ENCODE results near the gene ITGAL. TPM values are rescaled to one million over a fixed set of nuclear protein-coding genes. Genes with fewer than 3 reads are reported as not detected.

ITGAL gene
- total RNA-seq, 1 experiment from 2014 or later, result not detected

GRCh38 chr16:30515275-30515674 is 42.7 kb downstream of the ITGAL start:
- Mint-ChIP-seq H3K4me3 (ENCODE audit: unreplicated experiment) (no peak overlapping the region), H3K4me1 (ENCODE audit: insufficient read depth, unreplicated experiment) (no peaks in the 10 kb centered on the region), H3K36me3 (ENCODE audit: insufficient read depth, unreplicated experiment) (no peaks in the 10 kb centered on the region), H3K9me3 (ENCODE audit: unreplicated experiment) (no peaks in the 10 kb centered on the region), H3K27me3 (ENCODE audit: insufficient read depth, unreplicated experiment) (no peaks in the 10 kb centered on the region), H3K27ac (ENCODE audit: low read depth, unreplicated experiment) (no peak overlapping the region)
- ChIA-PET POLR2A (interaction anchor here (0.6 kb wide), 1 partner anchor 181 kb away, joined by 3 read pairs; no protein-coding TSS in a partner anchor), CTCF (interaction anchor here (0.6 kb wide), 1 partner anchor 12 kb away, joined by 3 read pairs; no protein-coding TSS in a partner anchor)
- intact Hi-C loops (cut with micrococcal nuclease), result no loop called here
- TF ChIP-seq CTCF (IDR thresholded peaks at IDR 0.05; ENCODE audit: unreplicated experiment), result no peak
- no peak for DNase-seq (ENCODE audit: unreplicated experiment)
- no TSS peak for BruUV-seq (replicated peaks)

DNA sequence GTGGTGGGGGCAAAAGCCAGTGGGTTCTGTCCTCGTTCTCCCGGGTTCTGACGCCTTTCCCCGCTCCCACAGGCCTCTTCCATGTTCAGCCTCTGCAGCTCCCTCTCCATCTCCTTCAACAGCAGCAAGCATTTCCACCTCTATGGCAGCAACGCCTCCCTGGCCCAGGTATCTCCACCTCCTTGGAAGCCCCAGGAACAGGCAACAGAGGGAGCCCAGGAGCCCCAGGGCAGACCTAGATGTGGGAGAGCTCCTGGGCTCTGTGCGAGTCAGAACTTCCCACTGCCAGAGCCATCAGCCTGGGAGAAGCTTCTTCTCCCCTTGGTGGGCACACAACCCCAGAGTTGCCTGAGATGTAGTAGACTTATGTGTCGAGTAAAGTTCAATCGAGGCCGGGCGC is 46.0 kb downstream of the ITGAL start:
- no peak for TF ChIP-seq CTCF (IDR thresholded peaks at IDR 0.05; ENCODE audit: unreplicated experiment)
- Mint-ChIP-seq H3K27ac (ENCODE audit: low read depth, unreplicated experiment) (no peak overlapping the region), H3K9me3 (ENCODE audit: unreplicated experiment) (no peaks in the 10 kb centered on the region), H3K4me1 (ENCODE audit: insufficient read depth, unreplicated experiment) (peaks cover 8% of the 10 kb centered on the region), H3K36me3 (ENCODE audit: insufficient read depth, unreplicated experiment) (no peaks in the 10 kb centered on the region), H3K27me3 (ENCODE audit: insufficient read depth, unreplicated experiment) (no peaks in the 10 kb centered on the region), H3K4me3 (ENCODE audit: unreplicated experiment) (no peak overlapping the region)
- ChIA-PET POLR2A (no interaction called here), CTCF (interaction anchor here (0.7 to 0.8 kb wide), 2 partner anchors 69 to 87 kb away, joined by 3 to 4 read pairs; no protein-coding TSS in a partner anchor)
- intact Hi-C loops (cut with micrococcal nuclease), result no loop called here
- no TSS peak for BruUV-seq (replicated peaks)
- no peak for DNase-seq (ENCODE audit: unreplicated experiment)

DNA sequence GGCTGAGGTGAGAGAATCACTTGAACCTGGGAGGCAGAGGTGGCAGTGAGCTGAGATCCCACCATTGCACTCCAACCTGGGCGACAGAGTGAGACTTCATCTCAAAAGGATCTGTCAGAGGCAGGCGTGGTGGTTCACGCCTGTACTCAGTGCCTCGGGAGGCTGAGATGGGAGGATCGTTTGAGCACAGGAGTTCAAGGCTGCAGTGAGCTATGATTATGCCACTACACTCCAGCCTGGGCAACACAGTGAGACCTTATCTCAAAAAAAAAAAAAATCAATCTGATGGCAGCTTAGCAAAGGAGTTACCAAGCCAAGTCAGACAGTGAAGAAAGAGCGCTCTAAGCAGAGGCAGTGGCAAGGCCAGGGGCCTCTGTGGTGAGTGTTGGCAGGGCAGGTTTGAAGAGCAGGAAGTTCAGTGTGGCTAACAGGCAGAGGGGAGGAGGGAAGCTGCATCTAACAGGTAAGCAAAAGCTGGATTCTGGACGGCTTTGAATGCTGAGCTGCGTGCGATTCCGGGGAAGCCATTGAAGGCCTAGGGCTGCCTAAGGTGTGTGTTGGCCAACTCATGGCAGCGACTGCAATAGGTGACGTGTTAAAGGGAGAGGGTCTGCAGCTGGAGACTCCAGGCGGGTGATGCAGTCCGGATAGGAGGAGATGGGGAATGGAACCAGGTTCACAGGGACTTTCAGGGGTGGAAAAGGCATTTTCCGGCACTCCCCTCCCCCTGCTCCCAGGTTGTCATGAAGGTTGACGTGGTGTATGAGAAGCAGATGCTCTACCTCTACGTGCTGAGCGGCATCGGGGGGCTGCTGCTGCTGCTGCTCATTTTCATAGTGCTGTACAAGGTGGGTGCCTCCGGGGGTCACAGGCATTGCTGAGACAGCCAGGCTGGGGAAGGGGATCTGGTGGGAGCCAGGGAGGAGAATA is 46.8 kb downstream of the ITGAL start:
- CTCF ChIA-PET, result interaction anchor here (0.6 to 0.8 kb wide), 3 partner anchors 70 to 109 kb away, joined by 3 to 4 read pairs (median 4); no protein-coding TSS in a partner anchor
- no peaks in the 10 kb centered on the region for H3K36me3 Mint-ChIP-seq (ENCODE audit: insufficient read depth, unreplicated experiment)

More for the DNA sequence above, 46.8 kb downstream of the ITGAL start:
- no peaks in the 10 kb centered on the region for H3K27me3 Mint-ChIP-seq (ENCODE audit: insufficient read depth, unreplicated experiment)
- intact Hi-C loops (cut with micrococcal nuclease), result no loop called here
- POLR2A ChIA-PET, result interaction anchor here (0.6 to 1.0 kb wide), 2 partner anchors 21 to 67 kb away, joined by 3 to 5 read pairs; no protein-coding TSS in a partner anchor
- H3K27ac Mint-ChIP-seq (ENCODE audit: low read depth, unreplicated experiment), result no peak overlapping the region
- BruUV-seq (replicated peaks), result no TSS peak
- no peak for DNase-seq (ENCODE audit: unreplicated experiment)
- no peak overlapping the region for H3K4me3 Mint-ChIP-seq (ENCODE audit: unreplicated experiment)
- H3K9me3 Mint-ChIP-seq (ENCODE audit: unreplicated experiment), result no peaks in the 10 kb centered on the region
- no peak for TF ChIP-seq CTCF (IDR thresholded peaks at IDR 0.05; ENCODE audit: unreplicated experiment)
- peaks cover 8% of the 10 kb centered on the region for H3K4me1 Mint-ChIP-seq (ENCODE audit: insufficient read depth, unreplicated experiment)

Data from MCF 10A (cell line).